ENCODE data around the gene LRTM1. TPM values are rescaled to one million over a fixed set of nuclear protein-coding genes. Genes with fewer than 3 reads are reported as not detected.

The LRTM1 gene
- total RNA-seq, 4 donors from 2014 or later = not detected

DNA sequence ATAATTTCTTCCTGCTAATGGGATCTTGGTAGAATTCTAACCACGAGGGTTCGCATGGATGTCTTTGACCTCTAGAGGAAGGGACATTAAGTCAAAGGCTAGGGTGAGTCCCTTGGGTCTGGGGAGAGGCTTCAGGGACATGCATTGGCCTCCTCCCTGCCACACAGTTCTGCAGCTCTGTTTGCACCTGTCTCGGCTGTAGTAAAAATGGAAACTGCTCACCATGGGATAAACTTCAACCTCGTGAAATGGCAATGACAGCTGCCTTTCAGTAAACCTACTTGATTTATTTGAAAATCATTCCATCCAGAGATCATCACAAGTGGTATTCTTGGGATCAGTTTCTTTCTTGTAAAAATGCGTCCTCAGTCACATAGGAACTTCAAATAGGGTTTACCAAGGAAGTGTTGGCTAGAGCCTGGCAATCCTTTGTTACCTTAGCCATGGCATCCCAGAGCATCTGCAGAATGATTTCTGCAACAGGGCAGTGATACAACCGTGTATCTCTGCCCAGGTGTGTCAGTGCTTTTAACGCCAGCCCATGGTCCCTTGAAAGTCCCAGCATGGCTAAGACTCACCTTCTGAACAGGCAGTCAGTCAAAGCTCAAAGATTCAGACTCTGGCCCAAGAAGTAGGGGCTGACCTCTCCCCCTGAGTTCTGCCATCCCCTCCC lies 14.0 kb upstream of the LRTM1 start:
- TF ChIP-seq, protein P1, sequence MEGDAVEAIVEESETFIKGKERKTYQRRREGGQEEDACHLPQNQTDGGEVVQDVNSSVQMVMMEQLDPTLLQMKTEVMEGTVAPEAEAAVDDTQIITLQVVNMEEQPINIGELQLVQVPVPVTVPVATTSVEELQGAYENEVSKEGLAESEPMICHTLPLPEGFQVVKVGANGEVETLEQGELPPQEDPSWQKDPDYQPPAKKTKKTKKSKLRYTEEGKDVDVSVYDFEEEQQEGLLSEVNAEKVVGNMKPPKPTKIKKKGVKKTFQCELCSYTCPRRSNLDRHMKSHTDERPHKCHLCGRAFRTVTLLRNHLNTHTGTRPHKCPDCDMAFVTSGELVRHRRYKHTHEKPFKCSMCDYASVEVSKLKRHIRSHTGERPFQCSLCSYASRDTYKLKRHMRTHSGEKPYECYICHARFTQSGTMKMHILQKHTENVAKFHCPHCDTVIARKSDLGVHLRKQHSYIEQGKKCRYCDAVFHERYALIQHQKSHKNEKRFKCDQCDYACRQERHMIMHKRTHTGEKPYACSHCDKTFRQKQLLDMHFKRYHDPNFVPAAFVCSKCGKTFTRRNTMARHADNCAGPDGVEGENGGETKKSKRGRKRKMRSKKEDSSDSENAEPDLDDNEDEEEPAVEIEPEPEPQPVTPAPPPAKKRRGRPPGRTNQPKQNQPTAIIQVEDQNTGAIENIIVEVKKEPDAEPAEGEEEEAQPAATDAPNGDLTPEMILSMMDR (IDR thresholded peaks at IDR 0.05; ENCODE audit: low read depth) = no peak

GRCh38 chr3:54940971-54941370 lies 13.1 kb upstream of the LRTM1 start:
- TF ChIP-seq, protein P1 (IDR thresholded peaks at IDR 0.05; ENCODE audit: low read depth) = no peak

GRCh38 chr3:54939557-54940300 lies 11.9 kb upstream of the LRTM1 start:
- TF ChIP-seq, protein P1 (IDR thresholded peaks at IDR 0.05; ENCODE audit: low read depth) = no peak

- TF ChIP-seq, protein P1 (IDR thresholded peaks at IDR 0.05; ENCODE audit: low read depth) = no peak
Observed at GRCh38 chr3:54936561-54936960, 8.7 kb upstream of the LRTM1 start.

DNA sequence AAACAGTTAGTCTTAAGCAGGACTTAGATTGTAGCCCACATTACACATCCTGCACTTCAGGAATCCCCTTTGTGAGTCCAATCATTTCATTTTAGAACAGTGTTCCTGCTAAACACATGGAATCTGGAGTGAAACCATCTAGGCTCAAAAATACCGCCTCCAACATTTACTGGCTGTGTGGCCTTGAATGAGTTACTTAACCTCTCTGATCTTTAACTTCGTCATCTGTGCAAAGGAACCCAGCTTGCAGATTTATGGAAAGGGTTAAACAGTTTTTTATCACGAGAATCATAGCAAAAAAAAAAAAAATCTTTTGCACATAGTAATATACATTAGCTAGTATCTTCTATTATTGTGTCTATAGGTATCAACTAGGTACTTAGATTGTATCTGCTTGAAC lies 8.0 kb upstream of the LRTM1 start:
- TF ChIP-seq, protein P1 (IDR thresholded peaks at IDR 0.05; ENCODE audit: low read depth) = no peak

DNA sequence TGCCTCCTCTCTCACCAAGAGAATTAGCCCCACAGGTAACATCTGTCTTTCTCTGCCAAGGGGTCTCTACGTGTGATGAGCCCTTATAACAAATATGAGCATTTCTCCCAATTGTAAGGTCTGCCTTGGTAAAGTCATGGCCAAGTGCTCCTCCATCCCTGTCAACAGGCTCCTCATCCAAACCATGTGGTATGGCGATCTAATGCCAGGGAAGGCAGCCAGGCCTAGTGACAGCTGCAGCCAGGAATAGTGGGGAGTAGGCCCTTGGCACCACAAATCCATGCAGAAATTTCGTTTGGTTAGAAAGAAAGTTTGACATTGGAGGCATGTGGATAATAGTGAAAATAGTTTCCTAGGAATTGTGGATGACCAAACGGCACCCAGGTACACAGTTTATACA lies 4.7 kb upstream of the LRTM1 start:
- TF ChIP-seq, protein P1 (IDR thresholded peaks at IDR 0.05; ENCODE audit: low read depth) = no peak

DNA sequence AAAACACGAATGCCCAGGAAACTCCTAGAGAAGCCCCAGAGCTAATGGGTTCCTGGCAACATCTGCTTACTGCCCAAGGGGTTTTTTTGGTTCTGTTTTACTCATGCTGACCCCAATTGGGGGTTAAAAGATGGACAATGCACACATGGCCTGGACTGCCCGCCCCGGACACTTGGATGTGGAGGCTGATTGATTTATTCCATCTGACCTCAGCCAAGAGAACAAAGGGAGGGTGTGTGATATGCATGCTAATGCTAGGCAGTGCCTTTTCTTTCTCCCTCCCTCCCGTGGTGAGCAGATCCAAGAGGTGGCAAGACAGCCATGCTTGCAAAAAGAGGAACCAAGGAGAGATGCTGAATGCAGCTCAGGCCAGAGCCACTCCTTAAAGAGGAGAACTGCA lies 3.3 kb upstream of the LRTM1 start:
- TF ChIP-seq, protein P1 (IDR thresholded peaks at IDR 0.05; ENCODE audit: low read depth) = no peak
